HEK293T (cell line): ENCODE results near the gene RSU1.

ENCODE experiments used
- ARNT ChIP-seq: fragments of 450-650 bp; IDR thresholded peaks from 2 replicates; pipeline ENCODE4 v1.6.1; 2017; ENCODE audit warnings: mild to moderate bottlenecking
- BHLHE40 ChIP-seq: fragments of 450-650 bp; IDR thresholded peaks from 2 replicates; pipeline ENCODE4 v1.6.1; 2016; ENCODE audit warnings: mild to moderate bottlenecking, moderate library complexity, borderline replicate concordance
- ELF4 ChIP-seq: fragments of 450-650 bp; IDR thresholded peaks from 2 replicates; pipeline ENCODE4 v1.6.1; 2017; ENCODE audit warnings: antibody characterized with exemption
- FOXA1 ChIP-seq: fragments of 450-650 bp; IDR thresholded peaks from 2 replicates; pipeline ENCODE4 v1.6.1; 2016; ENCODE audit warnings: mild to moderate bottlenecking
- FOXK2 ChIP-seq: fragments of 450-650 bp; IDR thresholded peaks from 2 replicates; pipeline ENCODE4 v1.6.1; 2016; ENCODE audit warnings: mild to moderate bottlenecking
- FOXM1 ChIP-seq: fragments of 450-650 bp; IDR thresholded peaks from 2 replicates; pipeline ENCODE4 v1.6.1; 2017; ENCODE audit warnings: mild to moderate bottlenecking, borderline replicate concordance
- HDGF ChIP-seq: fragments of 450-650 bp; IDR thresholded peaks from 2 replicates; pipeline ENCODE4 v1.6.1; 2017; ENCODE audit warnings: antibody characterized with exemption, borderline replicate concordance
- L3MBTL2 ChIP-seq: fragments of 450-650 bp; conservative IDR thresholded peaks from 2 replicates; pipeline ENCODE4 v1.6.1; 2016; ENCODE audit warnings: mild to moderate bottlenecking
- NFRKB ChIP-seq: fragments of 450-650 bp; IDR thresholded peaks from 2 replicates; pipeline ENCODE4 v1.6.1; 2016; ENCODE audit warnings: mild to moderate bottlenecking, moderate library complexity
- PKNOX1 ChIP-seq: fragments of 450-650 bp; IDR thresholded peaks from 2 replicates; pipeline ENCODE4 v1.6.1; 2016
- SP1 ChIP-seq: fragments of 450-650 bp; IDR thresholded peaks from 2 replicates; pipeline ENCODE4 v1.6.1; 2017
- SUZ12 ChIP-seq: fragments of 450-650 bp; IDR thresholded peaks from 2 replicates; pipeline ENCODE4 v1.6.1; 2016; ENCODE audit warnings: mild to moderate bottlenecking
- TARDBP ChIP-seq: fragments of 450-650 bp; IDR thresholded peaks from 2 replicates; pipeline ENCODE4 v1.6.1; 2016

GRCh38 chr10:16602104-16602775, 215.0 kb downstream of the RSU1 start:
- TF ChIP-seq ARNT (no peak), FOXK2 (no peak), ELF4 (no peak), PKNOX1 (no peak), FOXM1 (no peak), BHLHE40 (no peak), SUZ12 (no peak), NFRKB (no peak), HDGF (no peak), SP1 (no peak), FOXA1 (no peak), L3MBTL2 (no peak), TARDBP (no peak)
